ENCODE data around the gene IQCE. TPM values are rescaled to one million over a fixed set of nuclear protein-coding genes. Genes with fewer than 3 reads are reported as not detected.

Gene IQCE
- polyA plus RNA-seq, 1 donor from 2014 or later, result 21.2 TPM

GRCh38 chr7:2606539-2606936, 47.8 kb downstream of the IQCE start:
- Histone ChIP-seq H3K4me2 (ENCODE audit: low read length) (no peak overlapping the region), H3K9me2 (ENCODE audit: insufficient read depth, low read length) (no peaks in the 10 kb centered on the region), H3K36me3 (ENCODE audit: insufficient read depth, low read length) (no peaks in the 10 kb centered on the region), H3K27ac (ENCODE audit: low read length) (no peak overlapping the region), H4K20me1 (ENCODE audit: insufficient read depth) (no peaks in the 10 kb centered on the region), H3F3A (ENCODE audit: insufficient read depth, low read length, poor library complexity, severe bottlenecking) (no peaks in the 10 kb centered on the region), H3K9me3 (ENCODE audit: low read length) (no peaks in the 10 kb centered on the region), H3K79me2 (replicated peaks; ENCODE audit: insufficient read depth, low read length) (no peaks in the 10 kb centered on the region), H3K9ac (ENCODE audit: low read length) (no peak overlapping the region), H2AFZ (ENCODE audit: low read depth, low read length) (no peak overlapping the region), H3K4me3 (ENCODE audit: low read length) (no peak overlapping the region), H3K27me3 (ENCODE audit: insufficient read depth, low read depth, low read length) (no peaks in the 10 kb centered on the region)
- TF ChIP-seq EZH2 (IDR thresholded peaks at IDR 0.05; ENCODE audit: borderline replicate concordance, insufficient read depth, low read length, poor library complexity, severe bottlenecking), result no peak

- no peak for TF ChIP-seq MXI1 (conservative IDR thresholded peaks at IDR 0.05; ENCODE audit: poor library complexity, severe bottlenecking)
- no peak for TF ChIP-seq CTCF (IDR thresholded peaks at IDR 0.05; ENCODE audit: poor library complexity, severe bottlenecking)
- no peak for TF ChIP-seq RAD21 (conservative IDR thresholded peaks at IDR 0.05)
- TF ChIP-seq TAF1 (IDR thresholded peaks at IDR 0.05; ENCODE audit: low read depth), result no peak
- no peak for TF ChIP-seq POLR2AphosphoS5 (IDR thresholded peaks at IDR 0.05)
- no peak for TF ChIP-seq SMC3 (conservative IDR thresholded peaks at IDR 0.05; ENCODE audit: poor library complexity)
- TF ChIP-seq EZH2 (IDR thresholded peaks at IDR 0.05; ENCODE audit: borderline replicate concordance, insufficient read depth, low read length, poor library complexity, severe bottlenecking), result no peak
- TF ChIP-seq REST (IDR thresholded peaks at IDR 0.05; ENCODE audit: borderline replicate concordance), result no peak
- no peak for TF ChIP-seq EP300 (conservative IDR thresholded peaks at IDR 0.05; ENCODE audit: poor library complexity, severe bottlenecking)
- H3K9me3 ChIP-seq (ENCODE audit: low read length), result no peaks in the 10 kb centered on the region
- H3K4me3 ChIP-seq (ENCODE audit: low read length), result no peak overlapping the region
- no peak overlapping the region for H3K27ac ChIP-seq (ENCODE audit: low read length)
- H4K20me1 ChIP-seq (ENCODE audit: insufficient read depth), result no peaks in the 10 kb centered on the region
- H3K4me2 ChIP-seq (ENCODE audit: low read length), result no peak overlapping the region
- no peaks in the 10 kb centered on the region for H3K9me2 ChIP-seq (ENCODE audit: insufficient read depth, low read length)
- H3K9ac ChIP-seq (ENCODE audit: low read length), result no peak overlapping the region
- no peaks in the 10 kb centered on the region for H3K79me2 ChIP-seq (replicated peaks; ENCODE audit: insufficient read depth, low read length)
- H3F3A ChIP-seq (ENCODE audit: insufficient read depth, low read length, poor library complexity, severe bottlenecking), result no peaks in the 10 kb centered on the region
- H2AFZ ChIP-seq (ENCODE audit: low read depth, low read length), result no peak overlapping the region
- H3K36me3 ChIP-seq (ENCODE audit: insufficient read depth, low read length), result no peaks in the 10 kb centered on the region
- H3K27me3 ChIP-seq (ENCODE audit: insufficient read depth, low read depth, low read length), result no peaks in the 10 kb centered on the region
Observed at GRCh38 chr7:2607122-2607922, 48.5 kb downstream of the IQCE start.

Measured in neural cell (in vitro differentiated cells).